Epithelial cell of esophagus (primary cell): Measurements from ENCODE around the gene PHGDH.
A peak's percentile ranks its signal among the peaks of the same experiment; 100 is the strongest.

Source experiments
- DNase-seq: peaks from one replicate; pipeline ENCODE4 v3.0.0; 2010; ENCODE audit warnings: low read depth
- H3K4me3 ChIP-seq: 2 replicates; pipeline ENCODE4 v1.5.1; 2011; ENCODE audit warnings: mild to moderate bottlenecking, low read length, control low read depth
- CTCF ChIP-seq: IDR thresholded peaks from 2 replicates; pipeline ENCODE4 v1.5.1; 2011; ENCODE audit warnings: low read depth, mild to moderate bottlenecking, low read length, control low read depth, inconsistent platforms; ENCODE audit not compliant: insufficient read depth; ENCODE audit errors: missing control alignments

Gene PHGDH

GRCh38 chr1:119712342-119713038 lies 756 bp downstream of the PHGDH start:
- H3K4me3 ChIP-seq: peak overlapping the region; percentile 88
- DNase-seq: peak; percentile 80
- TF ChIP-seq CTCF: no peak

DNA sequence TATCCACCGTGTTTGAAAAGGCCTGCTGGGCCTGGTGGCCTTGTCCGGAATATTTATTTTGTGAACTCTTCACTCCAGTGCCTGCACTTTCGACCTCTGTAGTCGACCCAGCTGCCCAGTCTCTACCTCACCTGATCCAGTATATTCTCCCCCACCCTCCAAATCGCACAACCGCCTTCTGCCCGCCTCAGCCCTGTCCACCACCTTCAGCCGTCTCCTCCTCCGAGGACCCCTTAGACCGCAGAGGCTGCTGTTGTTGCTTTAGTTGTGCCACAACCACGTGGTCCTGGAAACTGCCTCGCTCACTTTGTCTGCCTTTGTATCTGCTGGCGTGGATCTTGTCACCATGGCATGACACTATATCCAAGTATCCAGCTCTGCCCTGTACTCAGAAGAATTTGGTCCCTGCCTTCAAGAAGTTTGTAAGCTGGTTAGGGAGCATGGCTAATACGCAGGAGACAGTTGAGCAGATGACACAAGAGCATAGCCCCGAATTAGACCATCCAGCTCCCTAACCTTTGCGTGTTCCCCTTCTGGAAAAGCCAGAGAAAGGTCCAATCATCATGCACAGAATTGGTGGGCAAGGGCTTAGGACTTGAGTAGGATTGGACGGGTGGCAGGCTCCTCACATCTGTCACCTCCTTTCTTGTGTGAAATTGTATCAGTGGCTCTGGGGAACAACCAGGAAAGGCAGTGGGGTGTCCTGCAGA lies 1.5 kb downstream of the PHGDH start:
- peak; percentile 9 for DNase-seq
- no peak for TF ChIP-seq CTCF
- H3K4me3 ChIP-seq: peak overlapping the region; percentile 88

GRCh38 chr1:119713749-119714456 lies 2.2 kb downstream of the PHGDH start:
- no peak overlapping the region for H3K4me3 ChIP-seq
- DNase-seq: no peak
- TF ChIP-seq CTCF: no peak

- TF ChIP-seq CTCF: no peak
- H3K4me3 ChIP-seq: no peak overlapping the region
- DNase-seq: no peak
These were observed 2.8 kb downstream of the PHGDH start for GRCh38 chr1:119714583-119714982.

DNA sequence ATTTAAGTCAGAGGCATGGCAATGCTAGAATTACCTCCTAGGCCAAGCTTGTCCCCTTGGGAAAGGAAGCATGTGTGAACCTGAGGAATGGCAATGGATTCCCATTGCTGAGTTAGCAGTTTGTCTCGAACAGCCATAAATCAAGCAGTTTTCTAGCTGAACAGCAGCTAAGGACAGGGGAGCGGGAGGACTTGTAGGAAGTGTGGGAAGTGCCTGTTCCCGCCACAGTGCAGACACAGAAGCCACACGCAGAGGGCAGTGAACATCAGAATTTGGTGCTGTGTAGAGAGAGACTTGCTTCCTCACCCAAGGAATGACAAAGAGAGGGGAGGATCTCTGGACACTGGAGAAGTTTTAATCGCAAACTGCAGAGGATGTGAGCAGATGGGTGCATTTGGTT lies 3.8 kb downstream of the PHGDH start:
- no peak for DNase-seq
- no peak overlapping the region for H3K4me3 ChIP-seq
- TF ChIP-seq CTCF: no peak

GRCh38 chr1:119718409-119718808 lies 6.7 kb downstream of the PHGDH start:
- TF ChIP-seq CTCF: no peak
- H3K4me3 ChIP-seq: no peak overlapping the region
- DNase-seq: no peak
